Embryonic facial prominence (tissue), 1 donor: ENCODE data around the gene INAVA.

Experiments
- DNase-seq: peaks from one replicate; pipeline ENCODE4 v3.0.0-alpha.2; 2016; ENCODE audit errors: extremely low spot score

INAVA gene

DNA sequence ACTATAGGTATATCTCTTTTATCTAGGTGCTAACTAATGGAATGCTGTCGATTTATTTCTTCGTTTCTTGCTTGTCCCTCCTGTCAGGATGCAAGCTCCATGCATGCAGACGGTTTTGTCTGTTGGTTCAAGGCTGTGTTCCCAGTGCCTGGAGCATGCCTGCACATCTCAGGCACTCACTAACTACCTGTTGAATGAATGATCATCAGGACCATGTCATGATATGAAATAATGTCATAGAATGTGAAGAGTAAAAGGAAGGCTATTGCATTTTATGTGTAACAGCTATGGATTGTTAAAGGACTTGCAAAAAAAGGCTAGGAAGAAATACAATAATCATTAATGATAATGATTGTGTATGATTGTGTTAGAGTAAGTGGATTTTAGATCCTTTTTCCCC, 17.7 kb upstream of the INAVA start:
- DNase-seq = no peak

DNA sequence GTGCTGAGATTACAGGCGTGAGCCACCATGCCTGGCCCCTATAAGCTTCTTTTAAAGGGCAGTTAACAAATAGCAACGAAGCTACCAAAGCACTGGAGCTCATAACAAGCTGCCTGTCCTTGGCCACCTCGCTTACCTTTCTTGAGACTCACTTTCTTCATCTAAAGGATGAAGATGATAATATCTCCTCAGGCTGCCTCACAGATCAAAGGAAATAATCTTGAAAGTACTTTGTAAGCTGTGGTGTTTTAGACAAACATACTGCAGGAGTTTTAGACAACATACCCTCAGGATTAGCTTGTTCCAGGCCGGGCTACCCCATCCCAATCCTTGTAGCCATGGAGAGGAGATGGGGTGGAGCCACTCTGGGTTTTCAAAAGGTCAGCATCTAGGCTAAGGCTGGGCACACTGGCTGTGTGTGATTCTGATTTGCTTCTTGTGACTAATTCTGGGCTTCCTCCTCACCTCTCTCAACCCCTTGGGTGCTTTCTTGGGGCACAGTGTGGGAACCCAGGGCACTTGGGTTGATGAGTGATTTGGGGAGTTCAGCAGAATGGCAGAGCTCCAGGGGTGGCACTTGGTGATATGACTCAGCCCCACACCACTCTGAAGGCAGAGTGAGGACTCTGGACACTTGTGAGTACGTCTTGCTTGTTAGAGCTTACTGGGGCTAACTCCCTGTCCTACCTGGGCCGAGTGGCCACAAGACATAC, 16.7 kb upstream of the INAVA start:
- no peak for DNase-seq

DNA sequence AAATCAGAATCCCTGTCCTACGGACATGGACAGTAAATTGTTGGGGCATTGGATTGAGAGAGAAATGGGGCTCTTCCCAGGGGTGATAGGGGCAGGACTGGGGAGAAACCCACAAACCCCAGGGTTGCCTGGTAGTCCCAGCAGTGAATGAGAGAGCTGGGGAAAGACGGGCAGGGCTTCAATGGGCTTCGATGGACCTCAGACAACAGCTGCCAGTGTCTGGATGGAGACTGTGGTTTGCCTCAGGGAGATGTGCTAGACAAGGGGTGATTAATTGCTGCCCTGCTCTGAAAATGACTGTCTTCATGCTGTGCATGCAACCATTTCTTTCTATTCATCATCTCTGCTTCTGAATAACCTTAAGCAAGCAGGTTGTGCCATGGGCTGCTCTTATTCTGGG, 14.5 kb upstream of the INAVA start:
- no peak for DNase-seq

DNA sequence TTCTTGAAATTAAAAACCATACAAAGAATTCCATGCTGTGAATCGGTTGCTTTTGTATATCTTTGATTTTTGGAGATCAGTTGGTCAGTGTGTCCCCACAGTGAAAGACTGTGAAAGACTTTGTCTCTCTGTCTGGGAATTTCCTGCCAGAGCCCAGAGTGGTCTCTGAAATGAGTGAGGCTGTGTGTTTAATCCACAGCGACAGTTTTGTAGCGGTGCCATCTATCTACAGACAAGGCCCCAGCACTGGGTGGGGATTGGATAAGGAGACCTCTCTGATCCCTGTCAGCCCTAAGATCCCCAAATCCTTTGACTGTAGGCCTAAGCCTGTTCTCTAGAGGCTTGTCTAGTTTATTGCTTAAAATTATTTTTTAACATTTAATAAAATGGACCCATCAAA, 11.6 kb upstream of the INAVA start:
- DNase-seq = no peak

DNA sequence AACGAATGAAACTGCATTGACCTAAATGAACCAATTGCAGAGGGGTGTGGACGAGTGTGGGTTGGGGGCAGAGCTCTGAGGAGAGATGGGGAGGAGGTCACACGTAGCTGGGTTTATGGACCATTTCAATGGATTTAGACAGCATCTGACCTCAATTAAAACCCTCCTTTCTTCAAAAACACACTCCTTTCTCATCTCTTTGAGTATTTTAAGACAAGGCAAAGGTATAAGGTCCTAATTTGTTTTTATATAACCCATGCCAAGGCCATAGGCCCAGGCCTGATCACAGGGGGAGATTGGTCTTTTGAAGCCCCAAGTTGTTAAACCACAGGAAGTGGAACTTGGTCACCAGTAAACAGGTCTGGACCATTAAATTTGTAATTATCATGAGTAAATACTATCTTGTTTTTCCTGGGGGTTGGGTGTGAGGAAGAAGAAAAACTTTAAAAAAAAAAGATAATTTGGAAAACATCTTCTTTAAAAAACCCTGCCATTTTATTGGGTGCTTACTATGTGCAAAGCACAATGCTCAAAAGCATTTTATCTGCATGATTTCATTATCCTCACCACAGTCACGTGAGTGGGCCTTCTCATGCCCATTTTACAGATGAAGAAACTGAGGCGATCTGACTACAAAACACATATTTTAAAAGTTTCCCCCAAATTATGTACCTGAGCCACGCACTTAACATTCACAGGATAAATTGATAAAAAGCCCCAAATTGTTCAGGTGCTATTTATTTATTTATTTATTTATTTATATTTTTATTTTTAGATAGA, 8.9 kb upstream of the INAVA start:
- DNase-seq = no peak

DNA sequence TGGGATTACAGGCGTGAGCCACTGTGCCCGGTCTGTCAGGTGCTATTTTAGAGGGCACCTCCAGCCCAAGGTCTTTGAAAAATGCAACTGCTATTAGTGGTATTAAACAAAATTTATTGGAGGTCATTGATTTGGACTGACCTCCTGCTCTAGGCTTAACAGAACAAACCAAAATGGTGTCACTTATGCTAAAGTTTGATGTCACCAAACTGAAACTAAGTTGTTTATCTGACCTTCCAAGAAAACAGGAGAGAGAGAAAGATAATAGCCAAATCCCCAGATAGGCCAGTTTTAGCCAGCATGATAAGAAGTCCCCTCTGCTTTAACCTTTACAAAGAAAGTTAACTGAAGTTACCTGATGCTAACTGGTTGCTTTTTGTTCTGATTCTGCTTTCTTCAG, 8.1 kb upstream of the INAVA start:
- no peak for DNase-seq

DNA sequence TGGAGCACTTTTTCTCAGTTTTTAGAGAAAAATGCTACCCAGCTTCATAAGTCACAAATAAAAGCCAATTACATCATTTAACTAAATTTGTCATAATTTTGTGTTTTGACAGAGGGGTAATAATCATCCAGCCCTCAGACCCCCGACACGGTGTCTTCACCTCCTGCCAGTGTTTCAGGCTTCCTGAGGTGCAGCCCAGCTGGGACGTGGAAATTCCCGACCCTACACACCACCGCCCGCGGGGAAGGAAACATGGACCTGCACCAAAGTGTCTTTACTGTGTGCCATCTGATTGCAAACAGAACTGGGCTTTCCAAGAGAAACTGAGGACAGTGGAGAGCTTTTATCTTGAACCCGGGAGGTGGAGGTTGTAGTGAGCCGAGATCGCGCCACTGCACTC, 7.7 kb upstream of the INAVA start:
- no peak for DNase-seq

DNA sequence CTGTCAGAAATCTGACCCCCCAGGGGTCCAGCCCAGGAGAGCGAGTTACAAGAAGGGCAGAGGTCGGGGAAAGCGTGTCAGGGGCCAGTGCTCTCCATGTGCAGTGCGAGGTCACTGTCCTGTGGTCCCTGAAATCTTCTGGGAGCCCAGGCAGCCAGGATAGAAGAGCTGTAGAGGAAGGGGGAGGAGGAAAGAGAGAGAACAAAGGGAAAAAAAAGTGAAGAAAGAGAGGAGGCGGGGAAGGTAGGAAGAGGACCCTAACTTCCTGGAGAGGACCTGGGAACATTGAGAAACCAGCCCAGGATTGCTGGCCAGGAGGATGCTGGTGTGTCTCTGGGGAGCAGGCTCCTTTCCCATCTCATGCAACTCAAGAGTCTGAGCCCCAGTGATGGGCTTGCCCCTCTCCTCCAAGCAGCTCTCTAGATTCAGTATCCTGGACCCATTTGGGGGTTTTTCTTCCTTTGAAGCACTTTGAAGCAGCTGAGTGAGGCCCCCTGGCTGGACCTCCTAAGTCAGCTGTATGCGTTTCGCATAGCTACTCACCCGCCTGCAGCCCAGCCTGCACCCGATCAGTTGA, 6.8 kb upstream of the INAVA start:
- DNase-seq = no peak

DNA sequence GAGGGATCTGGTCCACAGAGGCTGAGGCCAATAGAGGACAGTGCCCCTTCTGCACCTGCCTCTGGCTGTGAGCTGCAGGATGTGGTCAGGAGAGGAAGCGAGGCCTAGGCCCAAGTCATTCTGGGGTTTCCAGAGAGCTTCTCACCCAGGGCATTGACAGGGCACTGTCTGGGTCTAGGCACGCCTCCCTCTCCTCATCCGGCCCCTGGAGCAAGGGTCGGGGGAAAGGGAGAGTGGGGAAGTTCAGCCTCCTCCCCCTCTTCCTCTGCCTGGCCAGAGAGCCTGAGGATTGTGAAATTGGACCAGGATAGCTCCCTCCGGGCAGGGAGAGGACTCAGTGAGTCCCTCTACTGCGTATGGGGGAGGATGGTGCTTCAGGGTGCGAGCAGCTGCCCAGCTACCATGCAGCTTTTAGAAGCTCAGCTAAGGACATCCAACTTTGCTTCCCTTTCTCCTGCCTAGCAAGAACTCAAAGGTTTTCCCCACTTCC, 6.3 kb upstream of the INAVA start:
- no peak for DNase-seq

DNA sequence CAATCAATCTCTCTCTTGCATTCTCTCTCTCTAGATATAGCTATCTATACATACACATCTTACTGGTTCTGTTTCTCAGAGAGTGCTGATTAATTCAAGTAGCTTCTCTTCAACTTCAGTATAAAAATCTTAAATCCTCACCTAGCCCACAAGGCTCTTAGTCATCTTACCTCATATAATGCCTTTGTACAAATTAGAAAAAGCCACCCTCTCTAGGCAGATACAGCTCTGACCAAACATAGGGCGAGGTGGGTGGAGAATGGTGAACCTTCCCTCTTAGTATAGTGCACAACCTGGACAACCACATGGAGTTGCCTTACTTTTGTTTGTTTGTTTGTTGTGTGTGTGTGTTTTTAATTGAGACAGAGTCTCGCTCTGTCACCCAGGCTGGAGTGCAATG, 5.1 kb upstream of the INAVA start:
- DNase-seq = no peak

DNA sequence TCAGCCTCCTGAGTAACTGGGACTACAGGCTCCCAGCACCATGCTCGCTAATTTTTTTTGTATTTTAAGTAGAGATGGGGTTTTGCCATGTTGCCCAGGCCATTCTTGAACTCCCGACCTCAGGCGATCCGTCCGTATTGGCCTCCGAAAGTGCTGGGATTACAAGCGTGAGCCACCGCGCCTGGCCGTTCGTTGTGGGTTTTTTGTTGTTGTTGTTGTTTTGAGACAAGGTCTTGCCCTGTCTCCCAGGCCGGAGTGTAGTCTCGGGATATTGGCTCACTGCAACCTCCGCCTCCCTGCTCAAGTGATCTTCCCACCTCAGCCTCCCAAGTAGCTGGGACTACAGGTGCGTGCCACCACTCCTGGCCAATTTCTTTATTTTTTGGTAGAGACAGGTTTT, 4.7 kb upstream of the INAVA start:
- no peak for DNase-seq

DNA sequence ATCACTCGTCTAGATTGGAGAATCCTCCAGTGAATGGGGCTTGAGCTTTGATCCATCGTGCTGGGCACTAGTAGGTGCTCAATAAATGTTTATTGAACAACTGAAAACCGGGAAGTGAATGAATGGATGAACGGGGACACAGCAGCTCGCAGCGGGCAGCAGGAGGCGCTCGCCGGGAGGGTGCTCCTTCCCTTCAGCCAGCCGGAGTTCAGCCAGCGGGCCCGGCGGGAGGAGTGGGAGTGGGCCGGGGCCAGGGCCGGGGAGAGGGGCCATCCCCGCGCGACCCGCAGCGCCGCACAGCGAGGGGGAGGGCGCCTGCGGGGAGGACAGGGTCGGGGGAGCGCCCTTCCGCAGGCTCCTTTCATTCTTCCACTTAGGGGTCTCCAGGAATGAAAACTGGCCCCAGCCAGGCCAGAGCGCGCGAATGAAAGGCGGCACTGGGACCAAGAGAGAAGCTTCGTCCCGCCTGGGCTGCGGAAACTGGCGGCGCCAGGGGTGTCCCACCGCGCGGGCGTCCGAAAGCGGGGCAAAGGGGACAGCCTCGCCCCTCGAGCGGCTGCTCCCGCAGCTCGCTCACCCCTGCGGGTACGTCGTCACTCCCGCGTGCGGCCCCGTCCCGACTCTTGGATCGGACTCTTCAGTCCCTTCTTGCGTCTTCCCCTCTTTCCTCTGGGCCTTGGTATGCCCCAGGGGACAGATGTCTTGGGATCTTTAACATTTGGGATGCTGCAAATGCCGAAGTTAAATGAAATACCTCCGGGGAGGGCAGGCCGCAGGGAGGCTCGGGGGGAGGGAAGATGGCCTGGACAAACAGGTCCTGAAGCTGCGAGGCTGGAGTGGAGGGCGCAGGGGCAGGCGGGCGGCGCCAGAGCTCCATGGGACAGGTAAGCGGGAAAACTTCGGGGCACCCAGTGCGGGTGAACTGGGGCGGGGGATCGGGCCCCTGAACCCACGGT, 3.6 kb upstream of the INAVA start:
- no peak for DNase-seq

DNA sequence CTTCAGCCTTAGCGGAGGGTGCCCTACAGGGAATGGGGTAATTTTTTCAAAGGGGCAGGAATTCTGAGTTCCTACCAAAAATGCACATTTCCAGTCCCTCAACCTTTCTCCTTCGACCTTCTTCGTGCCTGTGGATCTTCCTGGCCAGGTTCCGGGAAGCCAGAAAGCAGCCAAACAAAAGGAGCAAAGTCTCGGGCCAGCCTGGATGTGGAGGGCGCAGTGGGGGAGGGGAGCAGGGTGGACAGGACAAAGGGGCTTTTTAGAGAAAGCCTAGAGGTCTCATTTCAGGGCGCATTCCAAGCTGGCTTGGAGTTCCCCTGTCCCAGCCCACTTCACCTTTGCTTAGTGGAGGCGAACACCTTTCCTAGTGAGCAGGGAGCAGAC, 2.9 kb upstream of the INAVA start:
- DNase-seq = no peak

DNA sequence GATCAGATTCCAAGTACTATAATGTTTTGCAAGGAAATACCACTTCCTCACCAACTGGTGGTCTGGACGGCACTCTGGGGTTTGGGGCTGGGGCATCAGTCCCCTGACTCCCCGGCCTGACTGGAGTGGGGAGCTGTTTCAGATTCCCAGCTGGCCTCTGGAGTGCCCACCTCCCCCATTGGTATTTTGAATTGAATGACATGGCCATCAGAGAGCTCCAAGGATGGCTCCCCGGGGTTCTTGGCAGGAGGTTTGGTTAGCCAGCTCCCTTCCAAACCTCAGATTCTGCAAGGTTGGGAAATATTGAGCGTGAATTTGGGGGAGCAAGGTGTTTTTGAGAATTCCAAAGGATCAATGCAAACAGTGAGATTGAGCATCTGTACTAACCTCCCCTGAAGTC, 2.2 kb upstream of the INAVA start:
- no peak for DNase-seq

DNA sequence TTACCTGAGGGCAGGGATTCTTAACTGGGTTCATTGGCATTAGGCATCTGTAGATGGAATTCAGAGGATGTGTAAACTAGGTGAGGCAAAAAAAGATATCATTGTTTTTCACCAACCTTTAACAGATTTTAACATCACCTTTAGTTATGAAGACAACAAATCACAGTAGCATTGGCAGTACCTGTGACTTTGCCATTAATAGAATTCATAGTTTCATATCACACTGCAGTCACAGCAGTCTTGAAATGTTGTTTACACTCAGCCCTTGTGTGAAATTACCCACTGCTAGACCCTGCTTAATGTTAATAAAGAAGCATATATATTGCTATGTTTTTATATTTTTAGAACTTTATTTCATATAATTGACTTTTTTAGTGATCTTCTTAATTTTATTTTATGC, 1.7 kb upstream of the INAVA start:
- DNase-seq = no peak

DNA sequence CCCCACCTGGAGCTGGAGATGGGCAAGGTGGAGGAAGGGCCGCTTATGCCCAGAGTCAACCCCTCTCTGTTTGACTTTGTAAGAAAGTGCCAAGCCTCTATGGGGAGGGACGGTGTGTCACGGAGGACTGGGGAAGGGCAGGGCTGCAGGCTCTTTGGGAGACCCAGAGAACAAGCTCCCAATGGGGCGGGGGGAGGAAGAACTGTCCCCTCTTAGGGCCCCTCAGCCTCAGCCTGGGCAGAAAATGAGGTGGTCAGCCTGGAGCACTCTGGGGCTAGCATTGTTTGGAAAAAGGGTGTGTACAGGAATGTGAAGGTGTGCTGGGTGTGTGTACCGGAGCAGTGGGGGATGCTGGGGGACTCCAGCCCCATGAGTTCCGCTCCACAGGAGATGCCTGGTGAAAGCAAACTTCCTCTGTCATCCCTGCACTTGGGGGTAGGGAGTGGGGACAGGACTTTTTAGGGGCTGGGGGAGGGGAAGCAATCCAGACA, 1.2 kb upstream of the INAVA start:
- DNase-seq = no peak

DNA sequence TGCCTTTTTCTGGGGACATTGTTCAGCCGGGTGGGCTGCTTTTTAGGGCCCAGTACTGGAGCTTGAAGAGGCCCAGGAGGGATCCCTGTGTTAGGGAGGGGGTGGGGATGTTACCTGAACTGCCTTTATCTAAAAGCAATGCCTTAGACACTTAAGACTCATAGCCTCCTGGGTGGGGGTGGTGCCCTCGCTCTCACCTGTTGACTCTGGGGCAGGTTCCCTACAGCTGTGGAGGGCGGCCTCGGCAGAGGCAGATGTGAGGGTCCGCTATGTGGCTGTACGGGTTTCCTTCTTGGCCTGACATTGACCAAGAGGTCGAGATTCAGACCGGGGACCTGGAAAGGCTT, 716 bp downstream of the INAVA start:
- DNase-seq = no peak

DNA sequence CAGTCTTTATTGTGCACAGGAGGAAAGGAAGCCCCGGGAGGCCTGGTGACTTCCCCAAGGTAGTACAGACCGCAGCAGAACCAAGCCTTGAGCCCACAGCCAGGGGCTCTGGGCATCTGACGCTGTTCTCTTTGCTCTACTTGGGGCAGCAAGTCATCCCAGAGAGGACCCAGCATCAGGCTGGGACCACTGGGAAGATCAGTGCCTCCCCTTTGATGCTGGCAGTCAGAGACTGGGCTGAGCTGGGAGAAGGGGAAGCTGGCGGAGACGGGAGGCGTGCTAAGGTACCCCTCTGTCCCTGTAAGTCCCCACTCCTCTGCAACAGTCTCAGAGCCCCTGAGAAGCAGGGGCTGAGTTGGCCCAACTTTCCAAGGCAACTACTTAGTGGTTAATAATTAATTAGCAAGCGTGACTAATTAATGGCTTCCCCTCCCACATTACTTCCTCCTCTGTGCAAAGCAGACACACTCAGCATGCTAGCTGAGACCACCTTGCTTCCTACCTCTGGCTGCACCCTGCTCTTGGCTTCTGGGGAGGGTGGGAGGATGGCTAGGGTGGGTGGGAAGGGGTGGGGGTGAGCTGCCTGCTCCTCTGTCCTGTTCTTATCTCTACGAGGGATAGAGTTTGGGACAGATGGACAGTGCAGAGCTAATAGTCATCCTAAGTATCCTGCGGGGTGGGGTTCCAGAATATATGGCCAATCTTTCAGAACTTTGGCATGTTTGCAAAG, 1.3 kb downstream of the INAVA start:
- no peak for DNase-seq

DNA sequence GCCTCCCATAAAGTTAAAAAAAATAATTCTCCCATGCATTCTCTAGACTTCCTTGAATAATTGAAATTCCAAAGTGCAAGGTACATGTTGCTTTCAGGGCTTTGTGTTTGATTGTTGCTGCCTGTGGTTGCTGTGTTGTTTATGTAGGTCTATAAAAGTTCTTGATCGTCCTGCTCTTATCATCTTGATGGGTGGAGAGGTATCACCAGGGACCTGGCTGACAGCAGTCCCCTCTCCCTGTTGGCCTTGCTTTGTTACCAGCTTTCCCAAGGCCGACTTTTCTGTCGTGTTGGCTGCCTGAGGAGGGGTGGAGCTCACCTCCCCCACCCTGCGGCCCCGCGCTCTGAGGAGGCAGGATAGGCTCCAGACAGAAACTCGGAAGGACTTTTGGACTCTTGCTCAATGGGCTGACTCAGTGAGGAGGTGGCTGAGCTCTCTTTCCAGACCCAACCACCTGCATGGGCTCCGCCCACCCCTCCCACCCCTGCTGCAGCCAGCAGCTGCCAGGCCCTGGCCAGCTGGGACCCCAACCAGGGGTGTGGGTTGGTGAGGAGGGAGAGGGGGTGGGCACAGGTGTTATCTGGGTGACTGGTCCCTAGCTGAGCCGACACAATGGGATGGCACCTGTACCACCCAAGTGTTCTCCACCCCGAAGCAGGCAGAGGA, 2.0 kb downstream of the INAVA start:
- no peak for DNase-seq

DNA sequence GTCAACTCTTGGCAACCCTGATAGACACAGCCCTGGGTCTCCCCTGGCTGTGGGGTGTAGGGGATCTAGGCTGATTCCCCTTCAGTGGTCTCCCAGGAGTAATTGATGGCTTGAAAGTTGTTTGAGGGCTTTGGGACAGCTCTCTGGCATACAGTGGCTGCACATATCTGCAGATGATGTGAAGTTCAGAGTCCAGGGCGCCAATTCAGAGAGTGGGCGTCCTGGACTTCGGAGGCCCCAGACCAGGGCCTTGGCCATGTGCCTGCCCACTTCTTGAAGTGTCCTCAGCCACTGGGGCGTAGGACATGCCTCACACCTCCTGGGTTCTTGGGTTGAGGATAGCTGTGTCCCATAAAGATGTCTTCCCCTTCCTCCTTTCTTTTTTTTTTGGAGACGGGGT, 2.6 kb downstream of the INAVA start:
- DNase-seq = no peak

DNA sequence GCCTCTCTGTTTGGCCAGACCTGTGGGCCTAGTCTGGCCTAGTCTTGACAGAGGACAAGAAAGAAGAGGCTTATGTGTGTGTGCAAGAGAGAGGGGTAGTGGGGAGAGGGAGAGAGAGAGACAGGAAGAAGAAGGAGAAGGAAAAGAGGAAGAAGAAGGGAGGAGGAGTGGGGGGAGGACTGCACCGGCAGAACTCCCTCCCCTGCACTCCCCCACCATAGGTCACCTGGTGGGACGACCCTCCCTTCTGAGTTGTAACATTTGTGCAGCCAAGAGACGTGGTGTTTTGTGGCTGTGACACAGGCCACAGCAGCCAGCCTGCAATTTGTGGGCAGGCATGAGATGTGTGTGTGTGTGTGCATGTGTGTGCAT, 4.3 kb downstream of the INAVA start:
- DNase-seq = no peak
